Prostate gland (tissue), 2 donors: Measurements from ENCODE around the gene FOXRED2. TPM values are rescaled to one million over a fixed set of nuclear protein-coding genes. Genes with fewer than 3 reads are reported as not detected.

Experiments
- DNase-seq: peaks from one replicate; pipeline ENCODE4 v3.0.0-alpha.2; 2019; ENCODE audit warnings: low spot score
- H3K27ac ChIP-seq, 2 donors: fragments of 200-600 bp; sonication (generic); 2 replicates each; pipeline ENCODE4 v1.5.1; 2017 to 2019
- H3K27me3 ChIP-seq: fragments of 200-600 bp; sonication (generic); replicated peaks from 2 replicates; pipeline ENCODE4 v1.5.1; 2019; ENCODE audit not compliant: insufficient read depth
- H3K36me3 ChIP-seq, 2 donors: fragments of 200-600 bp; sonication (generic); 1 replicate in 1 of 2; 2 replicates in 1 of 2; pipeline versions ENCODE4 v1.5.1 to v1.8.1; 2017 to 2019
- H3K4me1 ChIP-seq: fragments of 200-600 bp; sonication (generic); replicated peaks from 2 replicates; pipeline ENCODE4 v1.5.1; 2019
- H3K4me3 ChIP-seq, 2 donors: fragments of 200-600 bp; sonication (generic); 2 replicates each; pipeline ENCODE4 v1.5.1; 2017 to 2019
- H3K9me3 ChIP-seq: fragments of 200-600 bp; sonication (generic); 2 replicates; pipeline ENCODE4 v1.5.1; 2017
- CTCF ChIP-seq, 4 experiments: fragments of 200-600 bp in 2 of 4; fragments of 450-650 bp in 2 of 4; sonication (generic) in 2 of 4; IDR thresholded peaks; 1 replicate in 3 of 4; 2 replicates in 1 of 4; pipeline ENCODE4 v1.5.1; 2016 to 2019; ENCODE audit warnings: antibody characterized with exemption in 4 of 4, mild to moderate bottlenecking in 2 of 4, moderate library complexity in 2 of 4
- POLR2A ChIP-seq: fragments of 450-650 bp; IDR thresholded peaks from one replicate; pipeline ENCODE4 v1.6.1; 2016; ENCODE audit warnings: antibody characterized with exemption, mild to moderate bottlenecking
- POLR2AphosphoS5 ChIP-seq: sonication (generic); formaldehyde crosslinking; IDR thresholded peaks from one replicate; pipeline ENCODE4 v1.6.1; 2017; ENCODE audit warnings: antibody characterized with exemption
- WGBS: methylation state at CpG from one replicate; pipeline ENCODE4 v1.1.5; 2018; 5-methylcytosine and 5-hydroxymethylcytosine counted together
- intact Hi-C: fragments of 100-400 bp; cut with DNase I; formaldehyde crosslinking; loops from one replicate; pipeline ENCODE4 v1.14.2; 2022
- total RNA-seq, 2 donors: library from RNA; depleted of rRNA; stranded (reverse); fragments of >200 nt; gene quantifications; one replicate each; pipeline ENCODE4 v1.1.0, GENCODE V29; 2016

Gene FOXRED2
- total RNA-seq, 2 donors from 2014 or later = 24.7 to 33.7 TPM

- no peak for DNase-seq
- WGBS = 58% methylated on average over 17 of the region's 17 CpGs
These were observed 4.4 kb upstream of the FOXRED2 start for GRCh38 chr22:36510966-36511881.

GRCh38 chr22:36510384-36510783 lies 3.5 kb upstream of the FOXRED2 start:
- no peak overlapping the region for H3K4me3 ChIP-seq
- no peaks in the 10 kb centered on the region for H3K27me3 ChIP-seq
- H3K36me3 ChIP-seq = peaks cover 11 to 15% of the 10 kb centered on the region in 2 donors
- WGBS = 77% methylated on average over 3 of the region's 3 CpGs
- H3K9me3 ChIP-seq = no peaks in the 10 kb centered on the region
- no peak for DNase-seq
- TF ChIP-seq POLR2AphosphoS5 = no peak
- TF ChIP-seq CTCF (IDR thresholded peaks at IDR 0.05) = no peak
- no peak for TF ChIP-seq POLR2A
- intact Hi-C loops = no loop called here
- no peaks in the 10 kb centered on the region for H3K4me1 ChIP-seq
- H3K27ac ChIP-seq = no peak overlapping the region

More at GRCh38 chr22:36510966-36511881, 4.4 kb upstream of the FOXRED2 start:
- no peak overlapping the region for H3K27ac ChIP-seq
- H3K36me3 ChIP-seq = peaks cover 17 to 19% of the 10 kb centered on the region in 2 donors
- H3K4me1 ChIP-seq = no peaks in the 10 kb centered on the region
- H3K27me3 ChIP-seq = no peaks in the 10 kb centered on the region
- intact Hi-C loops = no loop called here
- TF ChIP-seq CTCF (IDR thresholded peaks at IDR 0.05) = peak in 2 of 4 experiments; percentile 43 to 51
- TF ChIP-seq POLR2A = no peak
- TF ChIP-seq POLR2AphosphoS5 = no peak
- H3K4me3 ChIP-seq = no peak overlapping the region
- H3K9me3 ChIP-seq = no peaks in the 10 kb centered on the region

DNA sequence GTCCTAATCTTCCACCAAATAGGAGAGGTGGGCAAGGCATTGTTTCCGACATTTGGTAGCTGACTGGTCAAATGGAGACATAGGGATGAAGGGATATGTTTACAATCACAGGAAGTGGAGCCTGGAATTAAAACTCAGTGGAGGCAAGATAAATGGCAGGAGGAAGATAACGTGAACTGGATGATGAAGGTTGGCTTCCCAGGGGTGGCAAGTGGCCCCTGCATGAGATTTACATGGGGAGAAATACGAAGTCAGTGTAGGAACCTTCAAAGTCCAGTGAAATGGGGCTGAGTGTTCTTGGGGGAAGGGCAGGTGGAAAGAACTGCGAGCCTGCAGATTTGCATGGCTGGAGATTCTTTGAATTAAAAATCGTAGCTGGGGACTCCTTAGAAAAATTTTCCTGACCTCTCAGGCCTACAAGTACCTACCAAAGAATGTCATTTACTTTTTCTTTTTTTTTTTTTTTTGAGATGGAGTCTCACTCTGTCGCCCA lies 724 bp upstream of the FOXRED2 start:
- intact Hi-C loops = no loop called here
- Histone ChIP-seq H3K9me3 (no peaks in the 10 kb centered on the region), H3K27me3 (no peaks in the 10 kb centered on the region), H3K4me3 (peak overlapping the region in 1 of 2 donors; percentile 57), H3K4me1 (no peaks in the 10 kb centered on the region), H3K36me3 (no peaks in the 10 kb centered on the region), H3K27ac (peak overlapping the region; percentile 79 to 82)
- TF ChIP-seq CTCF (IDR thresholded peaks at IDR 0.05) (no peak), POLR2AphosphoS5 (no peak), POLR2A (no peak)
- DNase-seq = no peak
- 92% methylated on average over 6 of the region's 6 CpGs for WGBS

DNA sequence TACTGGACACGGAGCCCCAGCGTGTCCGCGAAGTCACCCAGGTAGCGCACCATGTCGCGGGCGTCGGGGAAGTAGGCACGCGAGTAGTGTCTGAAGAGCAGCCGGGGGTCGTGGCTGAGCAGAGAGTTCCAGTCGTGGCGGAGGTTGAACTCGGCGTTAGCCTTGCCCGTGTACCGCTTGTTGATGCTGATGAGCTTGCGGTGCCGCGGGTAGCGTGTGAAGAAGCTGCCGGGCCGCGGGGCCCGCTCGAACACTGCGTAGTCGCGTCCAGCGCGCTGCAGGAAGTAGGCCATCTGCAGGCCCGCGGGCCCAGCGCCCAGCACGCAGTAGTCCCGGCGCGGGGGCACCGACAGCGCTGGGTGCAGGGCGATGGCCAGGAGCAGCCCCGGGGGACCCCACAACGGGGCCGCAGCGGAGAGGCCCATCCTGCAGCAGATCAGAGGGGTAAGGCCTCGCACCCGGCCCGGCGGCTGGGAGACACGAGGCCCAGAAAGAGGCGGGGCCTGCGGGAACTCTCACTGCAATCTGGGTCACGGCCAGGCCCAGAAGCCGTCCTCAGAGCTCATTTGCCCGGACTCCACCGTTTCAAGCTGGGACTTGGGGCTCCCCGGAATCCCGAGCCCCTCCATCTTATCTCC lies 723 bp downstream of the FOXRED2 start:
- Histone ChIP-seq H3K4me1 (no peaks in the 10 kb centered on the region), H3K4me3 (peak overlapping the region; percentile 51 to 57), H3K36me3 (no peaks in the 10 kb centered on the region), H3K27ac (peak overlapping the region; percentile 79 to 82), H3K9me3 (no peaks in the 10 kb centered on the region), H3K27me3 (no peaks in the 10 kb centered on the region)
- no peak for DNase-seq
- TF ChIP-seq CTCF (IDR thresholded peaks at IDR 0.05) (no peak), POLR2A (no peak), POLR2AphosphoS5 (no peak)
- WGBS = 96% methylated on average over 47 of the region's 60 CpGs
- intact Hi-C loops = no loop called here
